A549 treated with GW870086 at 1 μM for 4 hours (cell line): Measurements from ENCODE around the gene NKAP. TPM values are rescaled to one million over a fixed set of nuclear protein-coding genes. Genes with fewer than 3 reads are reported as not detected.

Experiments used
- total RNA-seq: library from RNA; stranded (reverse); fragments of 200-300 nt; extraction: Qiagen RNA extraction; gene quantifications from 5 replicates; pipeline ENCODE4 v1.2.3, GENCODE V29; 2022; ENCODE audit warnings: low read depth

NKAP gene
- 6.7 to 7.7 TPM (median 7.3 TPM) in 5 replicates for total RNA-seq

GRCh38 chrX:119943185-119943988 lies at the start of gene NKAP:
Gene NKAP, minus strand, starts transcription at chrX:119943751. Its CDS starts 146 bp downstream, at chrX:119943605.

GRCh38 chrX:119895843-119896326 lies 47.7 kb downstream of the NKAP start, which contains the start of gene AKAP14:
Gene AKAP14, plus strand, starts transcription at chrX:119895893. Its CDS starts 7,331 bp downstream, at chrX:119903224.

GRCh38 chrX:119871599-119872395 lies 71.8 kb downstream of the NKAP start, which contains the start of the genes NDUFA1 and RNF113A:
Gene NDUFA1, plus strand, starts transcription at chrX:119871832. Its CDS starts 80 bp downstream, at chrX:119871912.
Gene RNF113A, minus strand, starts transcription at chrX:119871733. Its CDS starts 120 bp downstream, at chrX:119871613.

Other genes starting within 250 kb of the NKAP start
- gene SOWAHD, start 185.2 kb downstream of the NKAP start, total RNA-seq, result 0.08 to 0.24 TPM in 2 of 5 replicates, not detected in the others
- 3,520 to 5,439 TPM (median 3,637 TPM) in 5 replicates for gene RPL39, start 152.1 kb downstream of the NKAP start, total RNA-seq
- gene UPF3B, start 90.8 kb downstream of the NKAP start, total RNA-seq, result 17.4 to 21.2 TPM (median 18.6 TPM) in 5 replicates
- 28.1 to 30.7 TPM (median 29.6 TPM) in 5 replicates for gene RNF113A, start 72.0 kb downstream of the NKAP start, total RNA-seq
- gene NDUFA1, start 71.9 kb downstream of the NKAP start, total RNA-seq, result 240 to 317 TPM (median 250 TPM) in 5 replicates
- gene AKAP14, start 47.9 kb downstream of the NKAP start, total RNA-seq, result not detected in 5 replicates
- not detected in 5 replicates for gene RHOXF2B, start 133.9 kb upstream of the NKAP start, total RNA-seq
- not detected in 5 replicates for gene RHOXF1, start 172.2 kb upstream of the NKAP start, total RNA-seq
- not detected in 5 replicates for gene RHOXF2, start 214.9 kb upstream of the NKAP start, total RNA-seq